Ascending aorta (tissue), 2 donors: ENCODE measurements around the gene SLC38A1. TPM values are rescaled to one million over a fixed set of nuclear protein-coding genes. Genes with fewer than 3 reads are reported as not detected.

ENCODE experiments used
- DNase-seq, 2 donors: peaks; one replicate each; pipeline ENCODE4 v3.0.0-alpha.2; 2019; ENCODE audit warnings: low spot score in 2 of 2
- H3K27ac ChIP-seq, 2 donors: fragments of 200-600 bp; sonication (generic); one replicate each; pipeline ENCODE4 v1.5.1; 2016 to 2017; ENCODE audit warnings: mild to moderate bottlenecking in 1 of 2
- H3K27me3 ChIP-seq: fragments of 200-600 bp; sonication (generic); one replicate; pipeline ENCODE4 v1.5.1; 2017
- H3K36me3 ChIP-seq, 2 donors: fragments of 200-600 bp; sonication (generic); one replicate each; pipeline ENCODE4 v1.5.1; 2016
- H3K4me1 ChIP-seq, 2 donors: fragments of 200-600 bp; sonication (generic); one replicate each; pipeline ENCODE4 v1.5.1; 2016 to 2017; ENCODE audit warnings: mild to moderate bottlenecking in 1 of 2
- H3K4me3 ChIP-seq, 2 donors: fragments of 200-600 bp; sonication (generic); one replicate each; pipeline ENCODE4 v1.5.1; 2016 to 2017; ENCODE audit warnings: mild to moderate bottlenecking in 1 of 2
- H3K9me3 ChIP-seq, 2 donors: fragments of 200-600 bp; sonication (generic); one replicate each; pipeline ENCODE4 v1.5.1; 2016
- CTCF ChIP-seq, 3 experiments: fragments of 200-600 bp in 2 of 3; fragments of 450-650 bp in 1 of 3; sonication (generic) in 2 of 3; IDR thresholded peaks; one replicate each; pipeline ENCODE4 v1.5.1; 2016 to 2019; ENCODE audit warnings: antibody characterized with exemption in 3 of 3, mild to moderate bottlenecking in 1 of 3, moderate library complexity in 1 of 3
- intact Hi-C: fragments of 100-400 bp; cut with DNase I; formaldehyde crosslinking; loops from one replicate; pipeline ENCODE4 v1.15.1; 2023
- total RNA-seq: library from RNA; depleted of rRNA; stranded (reverse); fragments of >200 nt; gene quantifications from one replicate; pipeline ENCODE4 v1.1.0, GENCODE V29; 2016

Gene SLC38A1
- total RNA-seq, 1 donor from 2014 or later, result 12.8 TPM

- no peak for DNase-seq
- peaks cover 0 to 4% of the 10 kb centered on the region in 2 donors for H3K9me3 ChIP-seq
- no peak overlapping the region for H3K4me3 ChIP-seq
- no peaks in the 10 kb centered on the region for H3K4me1 ChIP-seq
- H3K27me3 ChIP-seq, result no peaks in the 10 kb centered on the region
- H3K36me3 ChIP-seq, result no peaks in the 10 kb centered on the region
- TF ChIP-seq CTCF (IDR thresholded peaks at IDR 0.05), result no peak
- no peak overlapping the region for H3K27ac ChIP-seq
- intact Hi-C loops, result no loop called here
Measured at GRCh38 chr12:46246021-46246700, 22.7 kb downstream of the SLC38A1 start.

GRCh38 chr12:46244997-46245396 lies 23.8 kb downstream of the SLC38A1 start:
- intact Hi-C loops, result no loop called here
- Histone ChIP-seq H3K27me3 (no peaks in the 10 kb centered on the region), H3K4me3 (no peak overlapping the region), H3K27ac (no peak overlapping the region), H3K9me3 (peaks cover 0 to 4% of the 10 kb centered on the region in 2 donors), H3K36me3 (no peaks in the 10 kb centered on the region), H3K4me1 (no peaks in the 10 kb centered on the region)
- no peak for DNase-seq
- no peak for TF ChIP-seq CTCF (IDR thresholded peaks at IDR 0.05)

DNA sequence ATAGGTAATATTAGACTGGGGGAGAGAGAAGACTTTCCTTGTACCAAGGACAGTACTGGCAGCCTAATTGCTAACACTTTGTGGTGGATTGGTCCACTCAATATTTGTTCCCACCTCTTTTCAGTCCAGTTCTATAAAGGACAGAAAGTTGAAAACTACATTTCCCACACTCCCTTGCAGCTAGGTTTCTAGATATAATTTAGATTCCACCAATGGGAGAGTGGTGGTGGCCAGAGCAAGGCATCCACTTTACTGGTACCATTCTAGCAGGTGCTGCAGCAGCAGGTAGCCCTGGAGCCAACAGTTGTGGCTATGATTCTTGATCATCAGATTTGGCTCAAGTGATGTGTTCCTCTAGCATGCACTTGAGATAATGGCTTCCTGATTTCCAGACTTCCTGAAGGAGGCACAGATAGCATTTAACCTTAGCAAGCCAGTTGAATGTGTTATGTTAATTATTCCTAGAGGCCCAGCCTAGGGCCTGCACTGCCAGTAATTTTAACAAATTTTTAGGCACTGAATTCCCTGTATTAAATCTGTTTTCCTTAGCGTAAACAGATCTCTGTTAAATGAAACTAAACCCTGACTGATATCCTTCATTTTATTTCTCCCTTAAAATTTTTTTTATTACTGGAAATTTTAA lies 24.4 kb downstream of the SLC38A1 start:
- intact Hi-C loops, result no loop called here
- H3K9me3 ChIP-seq, result peaks cover 0 to 4% of the 10 kb centered on the region in 2 donors
- H3K27ac ChIP-seq, result no peak overlapping the region
- DNase-seq, result no peak
- no peak overlapping the region for H3K4me3 ChIP-seq
- no peaks in the 10 kb centered on the region for H3K36me3 ChIP-seq
- H3K27me3 ChIP-seq, result no peaks in the 10 kb centered on the region
- TF ChIP-seq CTCF (IDR thresholded peaks at IDR 0.05), result no peak
- no peaks in the 10 kb centered on the region for H3K4me1 ChIP-seq

GRCh38 chr12:46242569-46242968 lies 26.3 kb downstream of the SLC38A1 start:
- Histone ChIP-seq H3K27me3 (no peaks in the 10 kb centered on the region), H3K36me3 (no peaks in the 10 kb centered on the region), H3K4me1 (no peaks in the 10 kb centered on the region), H3K27ac (no peak overlapping the region), H3K9me3 (no peaks in the 10 kb centered on the region), H3K4me3 (no peak overlapping the region)
- no peak for TF ChIP-seq CTCF (IDR thresholded peaks at IDR 0.05)
- intact Hi-C loops, result no loop called here
- no peak for DNase-seq

DNA sequence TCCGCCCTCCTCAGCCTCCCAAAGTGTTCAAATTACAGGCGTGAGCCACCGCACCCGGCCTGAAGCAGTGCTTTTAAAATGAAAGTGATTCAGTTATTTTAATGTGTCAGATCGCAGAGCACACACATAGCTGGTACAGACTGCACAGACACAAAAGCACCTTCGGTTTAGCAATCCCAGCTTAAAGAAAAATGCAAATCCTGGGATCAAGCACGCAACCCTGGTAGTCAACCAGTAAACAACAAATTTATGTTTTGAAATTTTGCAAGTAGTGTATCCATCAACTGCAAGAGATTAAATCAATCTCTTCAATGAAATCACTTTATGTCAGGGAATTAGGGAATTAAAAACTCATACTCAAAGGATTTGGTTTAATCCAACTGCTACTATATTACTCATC lies 28.4 kb downstream of the SLC38A1 start:
- H3K9me3 ChIP-seq, result no peaks in the 10 kb centered on the region
- no peak for DNase-seq
- TF ChIP-seq CTCF (IDR thresholded peaks at IDR 0.05), result no peak
- no peaks in the 10 kb centered on the region for H3K27me3 ChIP-seq
- H3K4me3 ChIP-seq, result no peak overlapping the region
- H3K36me3 ChIP-seq, result no peaks in the 10 kb centered on the region
- intact Hi-C loops, result no loop called here
- no peak overlapping the region for H3K27ac ChIP-seq
- no peaks in the 10 kb centered on the region for H3K4me1 ChIP-seq
